GM10248 (cell line): ENCODE results near the gene ZNF862.
A peak's percentile ranks its signal among the peaks of the same experiment; 100 is the strongest.

Experiments used
- CTCF ChIA-PET: fragments of 300-600 bp; sonication (Branson Sonifier 250); formaldehyde crosslinking; extraction: SDS; loops from one replicate; lab custom pipeline; 2021; ENCODE audit warnings: antibody characterized with exemption; lab: Yijun Ruan, JAX
- POLR2A ChIA-PET: fragments of 350-650 bp; sonication (Branson Sonifier 250); formaldehyde crosslinking; extraction: SDS; loops from one replicate; lab custom pipeline; 2020; ENCODE audit warnings: antibody characterized with exemption; lab: Yijun Ruan, JAX
- DNase-seq: peaks from one replicate; pipeline ENCODE4 v3.0.0; 2012; ENCODE audit errors: extremely low spot score
- CTCF ChIP-seq: IDR thresholded peaks from 2 replicates; pipeline ENCODE4 v1.5.1; 2012; ENCODE audit warnings: mild to moderate bottlenecking, low read depth; ENCODE audit errors: extremely low read depth, missing control alignments, control extremely low read depth

The ZNF862 gene

GRCh38 chr7:149869867-149870266, 31.7 kb downstream of the ZNF862 start:
- DNase-seq, result no peak
- ChIA-PET CTCF (interaction anchor here (0.9 to 3.7 kb wide), 6 partner anchors 8 to 30 kb away, joined by 3 to 23 read pairs (median 5); no protein-coding TSS in a partner anchor), POLR2A (no interaction called here)
- TF ChIP-seq CTCF, result no peak

GRCh38 chr7:149870274-149870673, 32.1 kb downstream of the ZNF862 start:
- CTCF ChIA-PET, result interaction anchor here (0.9 to 3.7 kb wide), 5 partner anchors 9 to 31 kb away, joined by 3 to 23 read pairs (median 6); no protein-coding TSS in a partner anchor
- TF ChIP-seq CTCF, result no peak

GRCh38 chr7:149870701-149871483, 32.7 kb downstream of the ZNF862 start:
- TF ChIP-seq CTCF, result no peak
- ChIA-PET CTCF (interaction anchor here (1.0 to 3.7 kb wide), 7 partner anchors 9 to 448 kb away, joined by 3 to 23 read pairs (median 3); no protein-coding TSS in a partner anchor), POLR2A (no interaction called here)
- no peak for DNase-seq

More at GRCh38 chr7:149870274-149870673, 32.1 kb downstream of the ZNF862 start:
- no peak for DNase-seq
- POLR2A ChIA-PET, result no interaction called here

GRCh38 chr7:149871576-149871975, 33.4 kb downstream of the ZNF862 start:
- no peak for DNase-seq

GRCh38 chr7:149872419-149873073, 34.4 kb downstream of the ZNF862 start:
- peak; percentile 56 for DNase-seq
- CTCF ChIA-PET, result interaction anchor here (1.2 to 3.7 kb wide), 2 partner anchors 10 to 209 kb away, joined by 3 to 23 read pairs; no protein-coding TSS in a partner anchor
- POLR2A ChIA-PET, result no interaction called here
- peak; percentile 10 for TF ChIP-seq CTCF

More at GRCh38 chr7:149871576-149871975, 33.4 kb downstream of the ZNF862 start:
- CTCF ChIA-PET, result interaction anchor here (1.0 to 3.7 kb wide), 6 partner anchors 10 to 449 kb away, joined by 3 to 23 read pairs (median 4); no protein-coding TSS in a partner anchor
- POLR2A ChIA-PET, result no interaction called here
- no peak for TF ChIP-seq CTCF
